ENCODE measurements around the gene CASP14. TPM values are rescaled to one million over a fixed set of nuclear protein-coding genes. Genes with fewer than 3 reads are reported as not detected.

The CASP14 gene, protein sequence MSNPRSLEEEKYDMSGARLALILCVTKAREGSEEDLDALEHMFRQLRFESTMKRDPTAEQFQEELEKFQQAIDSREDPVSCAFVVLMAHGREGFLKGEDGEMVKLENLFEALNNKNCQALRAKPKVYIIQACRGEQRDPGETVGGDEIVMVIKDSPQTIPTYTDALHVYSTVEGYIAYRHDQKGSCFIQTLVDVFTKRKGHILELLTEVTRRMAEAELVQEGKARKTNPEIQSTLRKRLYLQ
- under 1 TPM; 0.09 to 0.51 TPM for total RNA-seq

DNA sequence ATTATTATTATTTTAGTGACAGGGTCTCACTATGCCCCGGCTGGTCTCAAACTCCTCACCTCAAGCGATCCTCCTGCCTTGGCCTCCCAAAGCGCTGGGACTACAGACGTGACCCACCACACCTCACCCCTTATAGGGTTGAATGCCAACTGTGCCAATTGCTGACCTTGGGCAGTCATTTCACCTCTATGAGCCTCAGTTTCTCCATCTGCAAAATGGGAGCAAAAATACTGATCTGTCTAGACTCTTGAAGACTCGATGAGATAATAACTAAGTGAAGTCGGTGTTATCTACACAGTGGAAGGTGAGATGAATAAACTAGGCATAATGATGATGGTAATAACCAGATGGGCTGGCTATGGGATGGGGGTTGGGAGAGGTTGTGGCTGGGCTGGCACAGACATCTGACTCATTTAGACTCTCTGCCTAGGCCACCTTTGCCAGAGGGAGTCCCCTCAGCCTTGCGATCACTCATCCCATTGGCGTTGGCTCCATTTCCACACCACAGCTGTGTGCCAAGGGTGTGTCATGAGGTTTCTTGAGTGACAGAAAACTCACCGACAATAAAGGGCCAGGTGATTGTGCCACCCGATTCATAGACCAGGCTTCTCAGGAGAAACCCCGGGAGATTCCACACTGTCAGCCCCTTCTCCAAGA lies at the start of gene CASP14:
Gene CASP14, plus strand, starts transcription at position 596 of the 657 bp plus-strand sequence. CDS start 2,772 bp downstream, outside the sequence.
- 69% methylated on average over 11 of the region's 11 CpGs for WGBS
- no peak for DNase-seq (ENCODE audit: low spot score)
- H3K27me3 ChIP-seq (replicated peaks; ENCODE audit: insufficient read depth) = no peaks in the 10 kb centered on the region

DNA sequence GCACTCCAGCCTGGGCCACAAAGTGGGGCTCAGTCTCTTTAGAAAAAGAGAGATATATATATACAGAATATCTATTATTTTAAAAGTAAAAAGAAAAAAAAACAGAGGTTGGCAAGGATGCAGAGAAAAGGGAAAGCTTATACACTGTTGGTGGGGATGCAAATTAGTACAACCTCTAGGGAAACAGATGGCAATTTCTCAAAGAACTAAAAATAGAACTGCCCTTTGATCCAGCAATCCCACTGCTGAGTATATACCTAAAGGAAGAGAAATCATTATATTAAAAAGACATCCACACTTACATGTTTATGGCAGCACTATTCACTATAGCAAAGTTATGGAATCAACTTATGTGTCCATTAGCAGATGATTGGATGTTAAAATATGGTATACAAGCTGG lies 41.0 kb upstream of the CASP14 start:
- intact Hi-C loops (cut with DNase I) = no loop called here
- no peaks in the 10 kb centered on the region for H3K36me3 ChIP-seq
- no peak for TF ChIP-seq POLR2A (IDR thresholded peaks at IDR 0.05)
- TF ChIP-seq POLR2AphosphoS5 (IDR thresholded peaks at IDR 0.05) = no peak
- TF ChIP-seq, protein P1, sequence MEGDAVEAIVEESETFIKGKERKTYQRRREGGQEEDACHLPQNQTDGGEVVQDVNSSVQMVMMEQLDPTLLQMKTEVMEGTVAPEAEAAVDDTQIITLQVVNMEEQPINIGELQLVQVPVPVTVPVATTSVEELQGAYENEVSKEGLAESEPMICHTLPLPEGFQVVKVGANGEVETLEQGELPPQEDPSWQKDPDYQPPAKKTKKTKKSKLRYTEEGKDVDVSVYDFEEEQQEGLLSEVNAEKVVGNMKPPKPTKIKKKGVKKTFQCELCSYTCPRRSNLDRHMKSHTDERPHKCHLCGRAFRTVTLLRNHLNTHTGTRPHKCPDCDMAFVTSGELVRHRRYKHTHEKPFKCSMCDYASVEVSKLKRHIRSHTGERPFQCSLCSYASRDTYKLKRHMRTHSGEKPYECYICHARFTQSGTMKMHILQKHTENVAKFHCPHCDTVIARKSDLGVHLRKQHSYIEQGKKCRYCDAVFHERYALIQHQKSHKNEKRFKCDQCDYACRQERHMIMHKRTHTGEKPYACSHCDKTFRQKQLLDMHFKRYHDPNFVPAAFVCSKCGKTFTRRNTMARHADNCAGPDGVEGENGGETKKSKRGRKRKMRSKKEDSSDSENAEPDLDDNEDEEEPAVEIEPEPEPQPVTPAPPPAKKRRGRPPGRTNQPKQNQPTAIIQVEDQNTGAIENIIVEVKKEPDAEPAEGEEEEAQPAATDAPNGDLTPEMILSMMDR (IDR thresholded peaks at IDR 0.05) = no peak
- H3K4me3 ChIP-seq = no peak overlapping the region
- H3K4me1 ChIP-seq (replicated peaks) = no peaks in the 10 kb centered on the region
- peaks cover 7% of the 10 kb centered on the region for H3K27me3 ChIP-seq (replicated peaks; ENCODE audit: insufficient read depth)
- no peak overlapping the region for H3K27ac ChIP-seq
- no peak for DNase-seq (ENCODE audit: low spot score)
- no peaks in the 10 kb centered on the region for H3K9me3 ChIP-seq

More for the DNA sequence above, at the start of gene CASP14:
- no peak for TF ChIP-seq POLR2AphosphoS5 (IDR thresholded peaks at IDR 0.05)
- TF ChIP-seq, protein P1 (IDR thresholded peaks at IDR 0.05) = no peak
- TF ChIP-seq POLR2A (IDR thresholded peaks at IDR 0.05) = no peak
- Histone ChIP-seq H3K27ac (no peak within 1 kb of the TSS), H3K36me3 (no peaks in the 10 kb centered on the region), H3K9me3 (no peaks in the 10 kb centered on the region), H3K4me1 (replicated peaks) (no peaks in the 10 kb centered on the region), H3K4me3 (no peak within 1 kb of the TSS)
- intact Hi-C loops (cut with DNase I) = no loop called here

DNA sequence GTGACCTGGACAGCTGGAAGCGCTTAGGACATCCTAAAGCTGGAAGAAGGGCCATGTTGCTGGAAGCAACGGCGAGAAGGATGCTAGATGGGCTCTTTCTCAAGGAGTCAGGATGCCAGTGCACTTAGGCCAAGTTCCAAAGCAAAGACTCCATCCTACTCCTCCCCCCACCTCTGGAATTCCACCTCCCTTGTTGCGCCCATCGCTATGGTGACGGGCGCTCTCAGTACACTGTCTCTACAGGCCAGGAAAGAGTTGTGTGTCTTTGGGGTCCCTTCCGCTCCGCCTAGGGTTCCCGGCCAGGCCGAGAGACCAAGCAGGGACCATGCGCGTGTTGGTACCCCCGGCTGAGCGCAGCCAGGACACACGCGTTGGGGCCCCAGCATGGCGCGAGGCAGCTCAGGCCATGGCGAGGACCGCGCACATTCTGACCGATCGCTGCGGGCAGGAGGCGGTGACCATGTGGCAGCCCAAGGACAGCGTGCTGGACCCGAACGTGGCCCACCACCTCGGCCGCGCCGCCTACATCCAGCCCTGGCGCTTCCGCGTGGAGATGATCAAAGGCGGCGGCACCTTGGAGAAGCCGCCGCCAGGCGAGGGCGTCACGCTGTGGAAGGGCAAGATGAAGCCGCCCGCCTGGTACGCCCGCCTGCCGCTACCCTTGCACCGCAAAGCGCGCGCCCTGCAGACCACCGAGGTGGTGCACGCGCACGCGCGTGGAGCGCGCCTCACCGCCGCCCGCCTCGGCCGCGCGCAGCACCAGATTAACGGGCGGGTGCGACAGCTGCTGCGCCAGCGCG lies 38.6 kb upstream of the CASP14 start:
- TF ChIP-seq POLR2AphosphoS5 (IDR thresholded peaks at IDR 0.05) (no peak), POLR2A (IDR thresholded peaks at IDR 0.05) (no peak)
- TF ChIP-seq, protein P1 (IDR thresholded peaks at IDR 0.05) = no peak
- Histone ChIP-seq H3K9me3 (no peaks in the 10 kb centered on the region), H3K4me1 (replicated peaks) (no peaks in the 10 kb centered on the region), H3K27ac (no peak overlapping the region), H3K36me3 (no peaks in the 10 kb centered on the region), H3K4me3 (no peak overlapping the region), H3K27me3 (replicated peaks; ENCODE audit: insufficient read depth) (peaks cover 9% of the 10 kb centered on the region)
- no peak for DNase-seq (ENCODE audit: low spot score)
- WGBS = 4% methylated on average over 47 of the region's 73 CpGs
- intact Hi-C loops (cut with DNase I) = no loop called here

DNA sequence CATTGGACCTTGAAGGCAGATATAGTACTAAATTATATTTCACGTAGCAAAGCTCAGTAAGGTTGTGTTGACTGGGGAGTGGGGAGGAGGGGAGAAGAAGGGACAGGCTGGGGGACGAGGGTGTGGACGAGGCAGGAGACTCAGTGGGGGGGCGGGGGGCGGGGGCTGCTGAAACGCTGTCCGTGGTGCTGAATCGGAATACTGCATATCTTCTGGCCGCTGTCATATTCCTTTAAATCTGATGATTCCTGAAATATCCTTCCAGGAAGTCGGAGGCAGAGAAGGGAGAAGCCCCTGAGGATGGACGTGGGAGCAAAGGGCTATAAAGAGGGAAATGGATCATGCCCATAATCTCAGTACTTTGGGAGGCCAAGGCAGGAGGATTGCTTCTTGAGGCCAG lies 34.7 kb upstream of the CASP14 start:
- Histone ChIP-seq H3K4me3 (no peak overlapping the region), H3K4me1 (replicated peaks) (no peaks in the 10 kb centered on the region), H3K36me3 (no peaks in the 10 kb centered on the region), H3K27me3 (replicated peaks; ENCODE audit: insufficient read depth) (peaks cover 9% of the 10 kb centered on the region), H3K27ac (no peak overlapping the region), H3K9me3 (no peaks in the 10 kb centered on the region)
- intact Hi-C loops (cut with DNase I) = no loop called here
- TF ChIP-seq, protein P1 (IDR thresholded peaks at IDR 0.05) = no peak
- no peak for TF ChIP-seq POLR2A (IDR thresholded peaks at IDR 0.05)
- 8% methylated on average over 11 of the region's 11 CpGs for WGBS
- DNase-seq (ENCODE audit: low spot score) = no peak

All from prostate gland (tissue), 2 donors.